HG02973 (cell line): Measurements from ENCODE around the gene NPNT.
"Not testable (repeated sequence)": the region's sequence is repeated elsewhere in the genome, so short reads cannot be mapped to it uniquely, and the experiment has no call there.

ENCODE experiments used
- ATAC-seq: cut with Tn5 transposase; IDR thresholded peaks from one replicate; pipeline ENCODE4 v1.9.1; 2021; ENCODE audit warnings: moderate library complexity; ENCODE audit not compliant: unreplicated experiment

NPNT gene, protein sequence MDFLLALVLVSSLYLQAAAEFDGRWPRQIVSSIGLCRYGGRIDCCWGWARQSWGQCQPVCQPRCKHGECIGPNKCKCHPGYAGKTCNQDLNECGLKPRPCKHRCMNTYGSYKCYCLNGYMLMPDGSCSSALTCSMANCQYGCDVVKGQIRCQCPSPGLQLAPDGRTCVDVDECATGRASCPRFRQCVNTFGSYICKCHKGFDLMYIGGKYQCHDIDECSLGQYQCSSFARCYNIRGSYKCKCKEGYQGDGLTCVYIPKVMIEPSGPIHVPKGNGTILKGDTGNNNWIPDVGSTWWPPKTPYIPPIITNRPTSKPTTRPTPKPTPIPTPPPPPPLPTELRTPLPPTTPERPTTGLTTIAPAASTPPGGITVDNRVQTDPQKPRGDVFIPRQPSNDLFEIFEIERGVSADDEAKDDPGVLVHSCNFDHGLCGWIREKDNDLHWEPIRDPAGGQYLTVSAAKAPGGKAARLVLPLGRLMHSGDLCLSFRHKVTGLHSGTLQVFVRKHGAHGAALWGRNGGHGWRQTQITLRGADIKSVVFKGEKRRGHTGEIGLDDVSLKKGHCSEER

DNA sequence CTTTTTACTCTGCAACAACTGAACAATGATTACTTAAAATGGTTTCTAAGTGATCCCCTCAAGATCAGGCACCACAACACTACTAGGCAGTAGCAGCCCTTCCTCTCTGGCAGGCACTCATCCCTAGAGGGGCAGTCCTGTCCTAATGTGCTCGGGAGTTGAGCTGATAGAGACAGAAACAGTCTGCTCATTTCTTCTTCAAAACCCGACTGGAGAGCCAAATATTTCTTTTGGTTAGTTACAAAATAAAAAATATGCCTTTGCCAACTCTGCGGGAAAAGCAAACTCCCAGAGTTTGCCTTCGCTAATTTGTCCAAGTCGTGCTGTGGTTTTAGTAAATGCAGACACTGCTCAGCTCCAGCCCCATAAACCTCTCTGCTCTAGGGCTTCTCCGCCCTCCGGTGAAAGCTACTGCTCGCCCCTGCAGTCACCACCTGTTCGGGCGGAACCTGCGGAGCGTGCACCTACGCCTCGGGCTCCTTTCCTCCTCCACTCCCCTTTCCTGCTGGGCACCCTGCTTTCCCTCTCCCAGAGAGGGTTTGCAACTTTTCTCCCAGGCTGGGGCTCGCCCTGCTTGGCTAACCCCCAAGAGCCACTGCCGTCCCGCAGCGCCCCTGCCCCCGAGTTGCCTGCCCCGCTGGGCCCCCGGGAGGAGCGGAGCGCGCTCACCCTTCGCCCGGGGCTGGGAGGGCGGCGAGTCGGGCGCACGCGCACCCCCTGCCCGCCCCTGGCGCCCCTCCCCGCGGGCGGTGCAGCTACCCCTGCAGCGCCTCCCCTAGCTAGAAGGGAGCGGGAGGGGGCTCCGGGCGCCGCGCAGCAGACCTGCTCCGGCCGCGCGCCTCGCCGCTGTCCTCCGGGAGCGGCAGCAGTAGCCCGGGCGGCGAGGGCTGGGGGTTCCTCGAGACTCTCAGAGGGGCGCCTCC, at the start of gene NPNT:
TSS of gene NPNT (plus strand) at position 812 of the 923 bp plus-strand sequence. CDS start 182 bp downstream, outside the sequence.
- peak; percentile 37 for ATAC-seq

DNA sequence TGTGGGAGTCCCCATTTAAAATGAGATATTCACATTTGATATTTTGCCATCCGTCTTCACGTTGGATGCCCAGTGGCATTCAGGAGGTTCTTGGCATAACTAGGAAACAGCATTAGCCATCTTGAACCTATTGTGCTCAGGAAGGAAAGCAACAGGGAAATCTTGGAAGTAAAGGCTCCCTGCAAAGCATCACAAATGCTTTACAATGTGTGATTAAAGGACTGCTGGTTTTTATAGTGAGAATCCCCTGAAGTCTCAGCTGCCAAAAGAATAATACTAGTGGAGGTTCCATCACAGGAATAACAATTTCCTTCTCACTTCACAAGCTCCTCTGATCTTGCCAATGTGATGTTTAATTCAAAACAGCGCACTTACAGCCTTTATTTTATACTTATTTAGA, 49.7 kb upstream of the NPNT start:
- no peak for ATAC-seq

- ATAC-seq, result not testable (repeated sequence)
Measured at GRCh38 chr4:105848359-105848758, 46.9 kb upstream of the NPNT start.

DNA sequence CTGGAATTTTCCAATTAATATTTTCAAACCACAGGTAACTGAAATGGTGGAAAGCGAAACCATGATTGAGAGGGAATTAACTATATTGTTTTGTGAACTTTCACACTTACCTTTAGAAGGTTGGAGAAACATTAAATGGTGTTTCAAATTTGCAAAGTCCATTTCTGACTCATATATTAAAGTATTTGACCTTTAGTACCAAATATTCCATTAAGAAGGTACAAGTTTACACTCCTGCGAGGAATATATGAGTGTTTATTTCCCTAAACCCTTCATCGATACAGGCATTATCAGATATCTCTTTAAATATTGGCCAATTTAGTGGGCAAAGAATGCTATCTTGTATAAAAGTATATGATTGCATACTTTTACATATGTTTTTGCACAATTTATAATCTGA, 44.1 kb upstream of the NPNT start:
- no peak for ATAC-seq

DNA sequence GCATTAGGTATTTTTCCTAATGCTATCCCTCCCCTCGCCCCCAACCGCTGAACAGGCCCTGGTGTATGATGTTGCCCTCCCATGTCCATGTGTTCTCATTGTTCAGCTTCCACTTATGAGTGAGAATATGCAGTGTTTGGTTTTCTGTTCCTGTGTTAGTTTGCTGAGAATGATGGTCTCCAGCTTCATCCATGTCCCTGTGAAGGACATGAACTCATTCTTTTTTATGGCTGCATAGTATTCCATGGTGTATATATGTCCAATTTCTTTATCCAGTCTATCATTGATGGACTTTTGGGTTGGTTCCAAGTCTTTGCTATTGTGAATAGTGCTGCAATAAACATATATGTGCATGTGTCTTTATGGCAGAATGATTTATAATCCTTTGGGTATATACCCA, 43.0 kb upstream of the NPNT start:
- not testable (repeated sequence) for ATAC-seq

GRCh38 chr4:105858466-105859040, 36.7 kb upstream of the NPNT start:
- ATAC-seq, result no peak

- no peak for ATAC-seq
Measured at GRCh38 chr4:105859233-105859632, 36.0 kb upstream of the NPNT start.

GRCh38 chr4:105870963-105871362, 24.3 kb upstream of the NPNT start:
- no peak for ATAC-seq

DNA sequence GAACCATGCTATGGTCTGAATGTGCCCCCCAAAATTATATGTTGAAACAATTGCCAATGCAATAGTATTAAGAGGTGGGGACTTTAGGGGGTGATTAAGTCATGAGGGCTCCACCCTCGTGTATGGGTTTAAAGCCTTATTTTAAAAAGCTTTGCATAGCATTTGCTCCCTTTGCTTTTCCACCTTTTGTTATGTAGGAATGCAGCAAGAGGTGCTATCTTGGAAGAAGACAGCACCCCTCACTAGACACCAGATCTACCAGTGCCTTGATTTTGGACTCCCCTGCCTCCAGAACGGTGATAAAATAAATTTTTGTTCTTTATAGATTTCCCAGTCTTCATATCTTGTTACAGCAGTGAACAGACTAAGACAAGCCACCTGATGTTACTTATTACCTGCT, 23.3 kb upstream of the NPNT start:
- no peak for ATAC-seq

DNA sequence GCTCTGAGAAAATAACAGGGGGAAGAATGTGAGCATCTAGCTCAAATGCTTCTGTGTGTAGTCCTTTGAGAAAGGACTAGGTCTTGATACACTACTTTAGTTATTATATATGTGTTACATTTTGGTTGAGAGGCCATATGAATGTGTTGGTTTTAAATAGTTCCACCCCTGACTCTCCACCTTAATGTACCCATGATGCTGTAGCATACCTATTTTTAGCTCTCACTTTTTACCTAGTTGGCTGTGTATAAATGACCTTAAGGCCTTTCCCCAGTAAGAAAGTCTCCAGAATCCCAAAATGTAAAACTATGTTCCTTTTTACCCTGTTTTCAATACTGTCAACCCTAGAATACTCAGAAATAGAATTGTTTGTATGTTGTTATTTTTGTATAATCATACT, 20.0 kb upstream of the NPNT start:
- no peak for ATAC-seq

DNA sequence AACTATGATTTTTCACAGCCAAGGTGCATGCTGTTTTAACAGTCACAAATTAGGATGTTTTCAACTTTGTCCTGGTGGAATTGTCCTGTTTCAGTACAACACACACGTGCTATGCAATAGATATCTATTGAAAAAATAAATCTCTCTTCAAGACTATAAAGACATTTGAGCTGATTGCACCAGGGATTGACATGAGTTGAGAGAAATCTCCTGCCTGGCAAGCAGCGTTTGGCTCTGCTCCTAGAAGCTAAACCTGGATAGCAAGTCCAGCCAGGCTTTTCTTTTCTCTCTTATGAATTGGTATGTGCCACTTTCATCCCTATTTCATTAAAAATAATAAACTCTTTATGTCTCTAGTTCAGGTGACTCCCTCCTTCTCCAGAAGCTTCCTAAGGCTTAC, 16.6 kb upstream of the NPNT start:
- ATAC-seq, result no peak

DNA sequence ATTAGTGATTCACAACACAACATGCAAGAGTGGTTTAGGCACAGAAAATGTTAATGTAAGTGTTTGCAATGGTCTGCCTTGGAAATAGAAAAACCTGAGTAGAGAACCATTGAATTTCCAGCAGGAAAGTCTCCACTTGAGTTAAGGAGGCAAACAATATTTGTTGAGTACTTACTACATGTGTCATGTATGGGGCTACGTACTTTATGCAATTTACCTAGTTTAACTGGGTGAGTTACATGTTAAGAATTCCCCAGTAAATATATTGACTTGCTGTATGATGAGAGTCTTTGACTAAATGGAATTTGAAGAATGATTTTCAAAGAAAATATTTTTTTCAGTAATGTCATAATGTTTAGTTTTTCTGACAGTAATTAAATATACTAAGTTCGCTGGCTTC, 7.8 kb upstream of the NPNT start:
- ATAC-seq, result no peak

DNA sequence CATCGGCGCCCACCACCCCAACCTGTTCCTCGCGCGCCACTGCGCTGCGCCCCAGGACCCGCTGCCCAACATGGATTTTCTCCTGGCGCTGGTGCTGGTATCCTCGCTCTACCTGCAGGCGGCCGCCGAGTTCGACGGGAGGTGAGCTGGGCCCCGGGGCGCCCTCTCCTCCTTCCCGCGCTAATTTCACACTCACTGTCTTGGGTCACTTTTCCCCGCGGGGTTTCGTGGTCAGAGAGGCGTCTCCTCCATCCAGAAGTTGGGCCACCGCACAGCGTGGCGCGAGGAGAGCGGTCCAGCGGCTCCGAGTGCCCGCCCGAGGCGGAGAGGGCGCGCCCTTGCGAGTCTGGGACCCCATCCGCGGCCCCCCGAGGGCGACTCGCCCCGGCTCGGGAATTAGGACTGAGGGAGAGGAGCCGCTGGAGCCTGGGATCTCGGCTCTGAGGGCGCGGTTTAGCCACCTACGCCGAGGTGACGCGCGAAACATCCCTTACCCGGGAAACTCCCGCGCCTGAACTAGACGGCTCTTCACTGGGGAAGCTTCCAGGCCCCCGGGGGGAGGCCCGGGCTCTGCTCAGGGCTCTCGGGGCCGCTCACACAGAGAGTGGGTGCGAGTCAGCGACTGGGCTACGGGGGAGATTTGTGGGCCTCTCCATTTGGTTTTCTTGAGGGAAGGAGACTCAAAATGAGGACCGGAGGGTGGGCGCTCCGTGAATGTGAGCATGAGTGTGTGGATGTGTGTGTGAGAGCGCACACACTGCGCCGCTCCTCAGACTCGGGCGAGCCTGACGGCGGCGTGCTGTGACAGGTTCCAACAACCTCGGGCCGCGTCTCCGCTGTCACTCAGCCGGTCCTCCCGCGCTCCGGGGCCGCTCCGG, 551 bp downstream of the NPNT start:
- peak; percentile 44 for ATAC-seq

DNA sequence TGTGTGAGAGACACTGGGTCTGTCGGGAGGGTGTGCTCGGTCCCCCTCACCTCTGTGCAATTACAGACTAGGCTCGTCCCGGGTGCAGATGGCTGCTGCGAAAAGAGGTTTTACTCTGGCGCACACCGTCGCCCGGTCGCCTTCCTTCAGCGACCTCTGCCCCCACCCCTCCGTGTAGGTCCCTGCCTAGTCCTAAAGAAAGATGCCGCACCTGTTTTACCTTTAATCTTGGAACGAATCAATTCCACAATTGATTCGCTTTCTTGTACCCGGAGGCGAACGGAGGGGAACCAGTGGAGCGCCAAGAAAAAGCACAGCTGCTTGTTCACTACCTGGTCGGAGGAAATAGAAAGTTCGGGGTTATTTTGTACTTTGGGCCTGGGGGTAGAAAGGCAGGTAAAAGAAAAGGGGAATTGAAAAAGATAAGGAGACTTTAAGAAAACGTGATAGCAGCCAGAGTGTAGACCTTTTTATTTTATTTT, 1.2 kb downstream of the NPNT start:
- ATAC-seq, result no peak

- ATAC-seq, result no peak
Measured at GRCh38 chr4:105896984-105897775, 1.9 kb downstream of the NPNT start.

DNA sequence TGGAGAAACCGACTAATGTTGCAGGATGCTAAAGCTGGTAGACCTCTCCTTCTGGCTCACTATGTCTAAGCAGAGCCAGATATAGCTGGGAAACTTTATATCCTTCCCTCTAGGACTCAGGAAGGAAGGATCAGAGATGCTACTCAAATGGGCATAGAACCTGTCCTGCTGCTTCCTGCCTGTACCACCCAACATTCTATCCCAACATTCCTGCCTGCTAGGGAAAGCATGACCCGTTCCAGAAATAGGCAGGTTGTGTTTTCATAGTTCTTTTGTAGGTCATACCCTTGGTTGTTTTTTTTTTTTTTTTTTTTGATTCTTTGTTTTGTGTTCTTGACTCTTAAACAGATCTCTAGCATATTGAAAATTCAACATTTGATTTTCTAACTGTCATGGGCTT, 5.3 kb downstream of the NPNT start:
- no peak for ATAC-seq

DNA sequence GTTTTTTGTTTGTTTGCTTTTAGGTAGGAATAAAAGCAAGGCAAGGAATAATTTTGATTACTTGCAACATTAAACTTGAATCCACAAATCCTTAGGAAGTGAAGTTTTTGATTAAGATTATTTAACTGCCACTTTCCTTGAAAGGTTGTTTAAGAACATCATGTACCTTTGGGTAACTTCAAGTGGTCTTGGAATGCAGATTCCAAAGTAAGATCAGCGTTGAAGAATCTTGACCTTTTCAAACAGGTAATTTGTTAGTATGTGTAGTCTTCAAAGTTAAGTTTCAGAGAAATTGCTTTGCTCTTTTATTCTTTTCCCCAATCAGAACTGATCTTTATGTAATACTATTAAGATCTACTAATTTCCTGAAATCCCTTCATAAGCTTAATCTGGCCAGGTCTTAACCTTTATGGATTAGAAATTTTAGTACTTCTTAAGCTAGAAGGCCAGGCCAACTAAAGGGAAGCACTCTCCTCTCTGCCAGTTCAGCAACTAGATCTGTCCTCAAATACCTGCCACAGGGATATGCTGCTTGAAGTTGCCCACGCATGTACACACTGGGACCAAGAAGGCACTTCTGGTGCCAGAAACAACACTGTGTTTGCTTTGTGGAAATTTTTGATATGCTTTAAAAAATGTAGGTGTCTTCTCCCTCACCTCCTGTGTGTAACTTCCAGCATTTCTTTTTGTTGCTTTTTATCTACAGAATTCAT, 7.4 kb downstream of the NPNT start:
- no peak for ATAC-seq

DNA sequence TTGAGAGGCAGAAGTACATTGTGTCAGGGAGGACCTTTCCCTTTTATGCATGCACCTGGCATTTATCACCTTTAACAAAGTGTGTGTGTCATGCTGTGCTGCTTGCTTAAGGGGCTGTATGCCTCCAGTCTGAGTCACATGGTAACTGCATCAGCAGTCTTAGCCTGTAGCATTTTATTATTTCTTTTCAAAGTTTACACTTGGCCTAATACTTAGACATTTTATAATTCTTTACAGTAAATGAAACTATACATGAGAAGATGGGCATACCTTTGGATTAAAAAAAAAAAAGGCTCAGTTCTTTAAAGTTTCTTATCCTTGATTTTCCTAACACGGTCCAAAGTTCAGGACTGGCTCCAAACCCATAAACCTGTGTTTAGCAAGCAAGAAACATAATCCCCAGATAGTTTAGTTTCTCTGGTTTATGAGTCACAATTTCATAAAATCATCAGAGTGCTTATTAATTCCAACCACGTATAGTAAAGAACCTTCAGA, 14.6 kb downstream of the NPNT start:
- ATAC-seq, result no peak

DNA sequence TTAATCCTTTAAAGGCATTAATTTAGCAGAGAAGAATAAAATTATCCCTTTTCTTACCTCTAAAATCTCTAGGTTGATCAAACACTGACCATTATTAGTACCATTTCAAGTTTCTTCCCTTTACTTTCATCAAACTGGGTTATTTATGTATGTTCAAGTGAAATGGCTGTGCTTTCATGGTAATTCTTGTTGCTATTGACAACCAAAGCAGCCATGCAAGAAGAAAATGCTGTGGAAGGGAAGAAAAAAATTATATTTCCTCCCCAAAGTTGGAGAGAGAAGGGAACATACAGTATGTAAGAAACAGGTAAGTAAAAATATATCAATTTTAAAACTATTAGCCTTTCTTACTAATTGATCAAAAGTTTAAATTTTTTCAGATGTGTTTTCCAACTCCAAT, 16.2 kb downstream of the NPNT start:
- no peak for ATAC-seq
